22Rv1 (cell line): ENCODE measurements around the gene ATXN1.

Experiments used
- CTCF ChIP-seq: fragments of 450-650 bp; IDR thresholded peaks from 2 replicates; pipeline ENCODE4 v1.5.1; 2017; ENCODE audit warnings: mild to moderate bottlenecking
- ZFX ChIP-seq: fragments of 450-650 bp; IDR thresholded peaks from 2 replicates; pipeline ENCODE4 v1.6.1; 2017; ENCODE audit warnings: antibody characterized with exemption, borderline replicate concordance

- TF ChIP-seq CTCF (no peak), ZFX (no peak)
Measured at GRCh38 chr6:16576451-16577368, 184.6 kb downstream of the ATXN1 start.
